Spleen (tissue), 7 donors: ENCODE data around the gene TAS1R3.
A peak's percentile ranks its signal among the peaks of the same experiment; 100 is the strongest.

Experiments used
- CTCF ChIP-seq, 11 experiments: fragments of 200-600 bp in 7 of 11; fragments of 450-650 bp in 4 of 11; sonication (generic) in 4 of 11; IDR thresholded peaks in 8 of 11; conservative IDR thresholded peaks in 3 of 11; 1 replicate in 7 of 11; 2 replicates in 4 of 11; pipeline versions ENCODE4 v1.4.0 to v1.8.0; 2016 to 2021; ENCODE audit warnings: antibody characterized with exemption in 11 of 11, inconsistent platforms in 4 of 11, mild to moderate bottlenecking in 1 of 11
- POLR2AphosphoS5 ChIP-seq, 3 donors: sonication (generic); formaldehyde crosslinking; IDR thresholded peaks; one replicate each; pipeline ENCODE4 v1.5.1; 2017; ENCODE audit warnings: antibody characterized with exemption in 3 of 3
- donor health status: DM: no; HTN: no; CAD: no; lungs with moderate emphysema.
- donor health status: DM: no; HTN: no; CAD: no.
- donor health status: DM: no; HTN: no; CAD: no.

DNA sequence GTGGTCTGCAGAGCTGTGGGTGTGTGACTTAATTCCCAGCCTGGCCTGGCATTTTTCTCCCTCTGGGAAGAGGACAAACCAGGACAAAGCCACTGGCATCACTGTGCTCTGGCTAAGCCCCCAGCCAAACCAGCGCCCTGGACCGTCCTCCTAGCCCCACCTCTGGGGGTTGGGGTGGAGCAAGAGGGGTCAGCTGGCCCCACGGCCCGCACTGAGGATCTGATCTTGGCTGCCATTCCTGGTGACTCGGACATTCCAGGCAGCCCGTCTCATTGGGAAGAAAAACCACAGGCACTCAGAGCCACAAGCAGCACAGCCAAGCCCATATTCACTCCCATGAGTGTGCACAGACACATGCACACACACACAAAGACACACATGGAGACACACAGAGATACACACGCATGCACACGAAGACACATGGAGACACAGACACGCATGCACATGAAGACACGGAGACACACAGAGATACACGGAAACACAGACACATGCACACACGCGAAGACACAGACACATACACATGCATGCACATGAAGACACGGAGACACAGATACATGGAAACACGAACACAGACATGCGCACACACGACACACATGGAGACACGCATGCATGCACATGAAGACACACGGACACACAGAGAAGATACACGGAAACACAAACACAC is 29.6 kb downstream of the TAS1R3 start:
- TF ChIP-seq CTCF (IDR thresholded peaks at IDR 0.05 in 8 of 11, conservative IDR thresholded peaks at IDR 0.05 in 3 of 11) (no peak), POLR2AphosphoS5 (IDR thresholded peaks at IDR 0.05) (peak in 2 of 3 donors; percentile 44 to 65)
